ENCODE data around the gene SLC66A2.

DNA sequence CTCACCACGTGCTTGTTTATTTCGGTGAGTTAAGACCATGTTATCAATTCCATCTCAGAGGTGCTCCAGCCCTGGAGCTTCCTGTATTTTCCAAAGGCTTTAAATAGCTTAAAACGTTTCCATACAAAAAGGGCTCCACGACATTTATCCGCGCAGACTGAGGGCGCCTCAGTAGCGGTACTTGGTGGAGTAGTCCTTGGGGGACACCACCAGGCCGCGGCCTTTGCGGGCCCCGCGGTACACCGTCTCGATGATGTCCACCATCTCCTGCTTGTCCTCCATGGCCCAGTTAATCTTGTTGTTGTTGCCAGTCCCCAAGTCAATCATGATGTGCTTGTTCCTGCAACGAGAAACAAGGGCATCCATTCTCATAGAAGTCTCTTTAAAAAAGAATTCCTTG lies 22.1 kb upstream of the SLC66A2 start:
- TF ChIP-seq, protein P1, sequence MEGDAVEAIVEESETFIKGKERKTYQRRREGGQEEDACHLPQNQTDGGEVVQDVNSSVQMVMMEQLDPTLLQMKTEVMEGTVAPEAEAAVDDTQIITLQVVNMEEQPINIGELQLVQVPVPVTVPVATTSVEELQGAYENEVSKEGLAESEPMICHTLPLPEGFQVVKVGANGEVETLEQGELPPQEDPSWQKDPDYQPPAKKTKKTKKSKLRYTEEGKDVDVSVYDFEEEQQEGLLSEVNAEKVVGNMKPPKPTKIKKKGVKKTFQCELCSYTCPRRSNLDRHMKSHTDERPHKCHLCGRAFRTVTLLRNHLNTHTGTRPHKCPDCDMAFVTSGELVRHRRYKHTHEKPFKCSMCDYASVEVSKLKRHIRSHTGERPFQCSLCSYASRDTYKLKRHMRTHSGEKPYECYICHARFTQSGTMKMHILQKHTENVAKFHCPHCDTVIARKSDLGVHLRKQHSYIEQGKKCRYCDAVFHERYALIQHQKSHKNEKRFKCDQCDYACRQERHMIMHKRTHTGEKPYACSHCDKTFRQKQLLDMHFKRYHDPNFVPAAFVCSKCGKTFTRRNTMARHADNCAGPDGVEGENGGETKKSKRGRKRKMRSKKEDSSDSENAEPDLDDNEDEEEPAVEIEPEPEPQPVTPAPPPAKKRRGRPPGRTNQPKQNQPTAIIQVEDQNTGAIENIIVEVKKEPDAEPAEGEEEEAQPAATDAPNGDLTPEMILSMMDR (conservative IDR thresholded peaks at IDR 0.05): no peak
- TF ChIP-seq ZFX (IDR thresholded peaks at IDR 0.05): no peak

All from C4-2B (cell line).